Fibroblast of pulmonary artery (primary cell): ENCODE data around the gene KIF19.

Experiments used
- DNase-seq: peaks from one replicate; pipeline ENCODE4 v3.0.0-alpha.2; 2010; ENCODE audit warnings: low read depth
- H3K4me3 ChIP-seq: replicated peaks from 2 replicates; pipeline ENCODE4 v1.5.1; 2011; ENCODE audit warnings: low read depth, mild to moderate bottlenecking, control low read depth, low read length, moderate library complexity
- TF ChIP-seq, protein P1 (sequence below): IDR thresholded peaks from 2 replicates; pipeline ENCODE4 v1.5.1; 2011; ENCODE audit warnings: mild to moderate bottlenecking, control low read depth, low read length, inconsistent platforms; ENCODE audit errors: missing control alignments

Gene KIF19

DNA sequence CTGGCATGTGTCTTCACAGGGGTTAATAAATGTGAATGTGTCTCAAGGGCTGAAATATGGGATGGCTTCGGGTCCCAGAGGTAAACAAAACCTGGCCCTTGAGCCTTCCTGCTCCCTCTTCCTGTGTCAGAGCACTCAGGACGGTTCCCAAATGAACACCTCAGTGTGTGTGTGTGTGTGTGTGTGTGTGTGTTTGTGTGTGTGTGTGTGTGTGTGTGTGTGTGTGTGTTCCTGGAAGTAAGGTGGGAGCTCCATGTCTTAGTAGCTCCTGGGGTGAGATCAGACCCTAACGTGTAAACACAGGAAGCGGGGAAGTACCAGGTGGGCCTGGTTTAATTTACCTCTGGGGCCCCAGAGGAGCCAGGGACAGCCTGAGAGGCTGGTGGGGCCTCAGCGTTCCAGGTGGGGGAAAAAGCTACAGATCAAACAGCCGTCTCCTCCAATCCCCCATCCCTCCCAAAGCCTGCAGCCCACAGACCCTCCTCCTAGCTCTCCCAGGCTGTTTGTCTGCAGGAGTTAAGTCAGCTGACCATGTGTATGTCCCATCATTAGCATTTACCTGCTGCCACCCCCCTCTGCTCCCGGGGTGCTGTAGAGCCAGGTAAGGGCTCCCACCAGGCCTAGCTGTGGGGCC lies 6.1 kb downstream of the KIF19 start:
- TF ChIP-seq, protein P1, sequence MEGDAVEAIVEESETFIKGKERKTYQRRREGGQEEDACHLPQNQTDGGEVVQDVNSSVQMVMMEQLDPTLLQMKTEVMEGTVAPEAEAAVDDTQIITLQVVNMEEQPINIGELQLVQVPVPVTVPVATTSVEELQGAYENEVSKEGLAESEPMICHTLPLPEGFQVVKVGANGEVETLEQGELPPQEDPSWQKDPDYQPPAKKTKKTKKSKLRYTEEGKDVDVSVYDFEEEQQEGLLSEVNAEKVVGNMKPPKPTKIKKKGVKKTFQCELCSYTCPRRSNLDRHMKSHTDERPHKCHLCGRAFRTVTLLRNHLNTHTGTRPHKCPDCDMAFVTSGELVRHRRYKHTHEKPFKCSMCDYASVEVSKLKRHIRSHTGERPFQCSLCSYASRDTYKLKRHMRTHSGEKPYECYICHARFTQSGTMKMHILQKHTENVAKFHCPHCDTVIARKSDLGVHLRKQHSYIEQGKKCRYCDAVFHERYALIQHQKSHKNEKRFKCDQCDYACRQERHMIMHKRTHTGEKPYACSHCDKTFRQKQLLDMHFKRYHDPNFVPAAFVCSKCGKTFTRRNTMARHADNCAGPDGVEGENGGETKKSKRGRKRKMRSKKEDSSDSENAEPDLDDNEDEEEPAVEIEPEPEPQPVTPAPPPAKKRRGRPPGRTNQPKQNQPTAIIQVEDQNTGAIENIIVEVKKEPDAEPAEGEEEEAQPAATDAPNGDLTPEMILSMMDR = no peak
- no peak for DNase-seq
- H3K4me3 ChIP-seq = no peak overlapping the region

DNA sequence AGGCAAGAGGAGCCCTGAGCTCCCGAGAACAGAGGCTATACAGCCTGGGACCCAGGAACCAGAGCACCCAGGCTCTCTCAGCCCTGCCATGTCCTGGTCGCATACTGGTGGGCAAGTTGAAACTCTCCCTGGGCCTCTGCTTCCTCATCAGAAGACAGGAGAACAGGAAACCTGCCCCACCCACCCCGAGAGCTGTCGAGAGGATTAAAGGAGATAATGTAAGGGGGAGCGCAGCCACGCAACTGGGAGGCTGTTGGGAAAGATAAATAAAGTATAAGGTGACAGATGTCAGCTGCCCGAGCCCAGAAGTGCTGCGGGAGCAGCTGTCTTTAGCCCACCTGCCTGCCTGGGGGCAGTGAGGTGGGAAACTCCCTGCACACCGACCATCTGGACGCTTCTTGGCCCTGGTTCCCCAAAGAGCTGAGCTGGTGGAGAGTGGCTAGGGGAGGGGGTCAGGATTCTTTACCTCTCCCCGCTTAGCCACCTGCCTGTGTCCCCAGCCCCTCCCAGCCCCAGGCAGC lies 6.8 kb downstream of the KIF19 start:
- no peak for DNase-seq
- TF ChIP-seq, protein P1 = no peak
- H3K4me3 ChIP-seq = no peak overlapping the region

DNA sequence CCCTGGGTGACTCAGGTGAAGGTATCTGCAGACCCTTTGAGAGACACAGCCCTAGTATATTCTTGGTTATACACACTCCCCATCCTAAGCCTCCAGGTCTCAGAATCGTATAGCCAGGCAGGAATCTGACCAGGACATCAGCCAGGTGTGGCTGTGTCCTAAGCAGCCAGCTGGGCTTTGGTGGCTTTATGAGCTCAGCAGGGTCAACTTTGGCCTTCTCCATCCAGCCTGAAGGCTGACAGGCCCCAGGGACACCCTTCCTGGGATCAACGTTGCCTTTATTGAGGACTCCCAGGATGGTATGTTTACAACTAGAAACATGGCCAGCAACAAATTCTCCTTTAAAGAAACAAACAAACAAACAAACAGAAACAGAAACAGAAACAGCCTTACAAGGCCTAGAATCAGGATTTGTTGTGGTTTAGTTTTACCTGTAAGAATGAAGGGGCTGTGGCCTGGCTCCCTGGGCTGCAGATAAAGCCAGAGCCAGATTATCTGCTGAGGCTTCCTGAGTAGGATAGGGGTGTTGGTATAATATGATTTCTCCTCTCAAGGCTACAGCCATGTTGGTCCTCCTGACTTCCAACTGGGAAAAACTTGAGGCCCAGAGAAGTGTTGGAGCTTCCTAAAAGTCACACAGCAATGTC lies 8.5 kb downstream of the KIF19 start:
- DNase-seq = no peak
- TF ChIP-seq, protein P1 = no peak
- no peak overlapping the region for H3K4me3 ChIP-seq

DNA sequence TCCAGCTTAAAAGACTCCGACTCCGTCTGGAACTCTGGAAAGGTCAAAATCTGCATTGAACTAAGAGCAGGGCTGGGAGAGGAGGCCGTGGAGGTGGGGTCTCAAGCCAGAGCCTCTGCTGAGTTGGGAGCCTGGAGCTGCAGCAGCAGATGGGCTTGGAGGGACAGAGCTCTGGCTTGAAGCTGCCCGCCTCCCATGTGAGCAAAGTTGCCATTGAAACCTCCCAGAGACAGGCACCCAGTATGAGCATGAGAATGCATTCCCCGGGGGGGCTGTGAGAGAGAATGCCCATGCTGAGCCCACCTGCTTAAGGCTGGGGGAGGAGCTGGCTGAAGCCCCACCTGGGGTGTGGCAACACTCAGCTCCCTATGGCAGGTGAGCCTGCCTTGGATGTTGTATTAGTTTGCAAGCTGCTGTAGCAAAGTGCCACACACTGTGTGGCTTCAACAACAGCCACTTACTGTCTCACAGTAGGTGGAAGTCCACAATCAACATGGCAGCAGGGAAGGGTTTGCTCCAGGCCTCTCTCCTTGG lies 9.6 kb downstream of the KIF19 start:
- DNase-seq = no peak
- TF ChIP-seq, protein P1 = no peak
- no peak overlapping the region for H3K4me3 ChIP-seq

DNA sequence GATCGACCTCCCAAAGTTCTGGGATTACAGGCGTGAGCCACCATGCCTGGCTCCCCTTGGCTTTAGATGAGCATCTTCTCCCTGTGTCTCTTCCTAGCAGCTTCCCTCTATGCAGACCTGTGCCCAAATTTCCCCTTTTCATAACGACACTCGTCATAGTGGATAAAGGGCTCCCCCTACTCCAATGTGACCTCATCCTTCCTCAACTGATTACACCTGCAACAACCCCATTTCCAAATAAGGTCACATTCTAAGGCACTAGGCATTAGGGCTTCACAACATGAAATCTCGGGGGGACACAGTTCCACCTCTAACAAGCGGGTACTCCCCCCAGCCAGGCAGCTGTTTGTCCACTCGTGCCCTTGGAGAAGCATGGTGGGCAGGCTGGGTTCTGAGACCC lies 10.3 kb downstream of the KIF19 start:
- no peak for DNase-seq
- TF ChIP-seq, protein P1 = no peak
- no peak overlapping the region for H3K4me3 ChIP-seq

DNA sequence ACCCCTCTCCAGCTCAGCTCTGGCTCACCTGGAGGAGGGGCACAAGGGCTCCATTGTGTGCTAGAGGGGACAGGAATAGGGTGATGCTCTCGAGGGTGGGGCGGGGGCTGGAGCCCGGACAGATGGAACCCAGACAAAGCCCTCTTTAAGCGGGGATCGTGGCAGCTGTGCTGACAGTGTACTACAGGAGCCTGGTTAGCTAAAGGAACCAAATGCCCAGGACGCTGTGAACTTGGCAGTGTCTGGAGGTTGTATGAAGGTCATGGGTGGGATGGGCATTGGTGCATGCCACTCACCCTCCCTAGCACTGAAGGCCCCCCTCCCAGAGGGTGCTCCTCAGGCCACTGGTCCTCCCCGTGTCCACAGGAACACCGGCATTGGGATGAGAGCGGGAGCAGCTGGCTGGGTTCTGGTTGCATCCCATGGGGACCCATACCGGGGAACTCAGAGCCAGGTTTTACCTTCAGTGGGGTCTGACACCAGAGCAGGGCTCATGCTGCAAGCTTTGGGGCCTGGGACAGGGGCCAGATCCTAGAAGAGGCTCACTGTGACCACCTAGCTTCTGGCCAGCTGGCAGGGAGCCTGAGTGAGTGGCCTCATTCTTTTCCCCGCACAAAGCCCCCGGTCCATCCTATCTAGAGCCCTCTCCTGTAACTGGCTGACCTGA lies 11.9 kb downstream of the KIF19 start:
- TF ChIP-seq, protein P1 = no peak
- H3K4me3 ChIP-seq = no peak overlapping the region
- DNase-seq = no peak
